ENCODE data around the gene ERBB4.

GRCh38 chr2:212489719-212490346, 48.8 kb downstream of the ERBB4 start:
- TF ChIP-seq, protein P1, sequence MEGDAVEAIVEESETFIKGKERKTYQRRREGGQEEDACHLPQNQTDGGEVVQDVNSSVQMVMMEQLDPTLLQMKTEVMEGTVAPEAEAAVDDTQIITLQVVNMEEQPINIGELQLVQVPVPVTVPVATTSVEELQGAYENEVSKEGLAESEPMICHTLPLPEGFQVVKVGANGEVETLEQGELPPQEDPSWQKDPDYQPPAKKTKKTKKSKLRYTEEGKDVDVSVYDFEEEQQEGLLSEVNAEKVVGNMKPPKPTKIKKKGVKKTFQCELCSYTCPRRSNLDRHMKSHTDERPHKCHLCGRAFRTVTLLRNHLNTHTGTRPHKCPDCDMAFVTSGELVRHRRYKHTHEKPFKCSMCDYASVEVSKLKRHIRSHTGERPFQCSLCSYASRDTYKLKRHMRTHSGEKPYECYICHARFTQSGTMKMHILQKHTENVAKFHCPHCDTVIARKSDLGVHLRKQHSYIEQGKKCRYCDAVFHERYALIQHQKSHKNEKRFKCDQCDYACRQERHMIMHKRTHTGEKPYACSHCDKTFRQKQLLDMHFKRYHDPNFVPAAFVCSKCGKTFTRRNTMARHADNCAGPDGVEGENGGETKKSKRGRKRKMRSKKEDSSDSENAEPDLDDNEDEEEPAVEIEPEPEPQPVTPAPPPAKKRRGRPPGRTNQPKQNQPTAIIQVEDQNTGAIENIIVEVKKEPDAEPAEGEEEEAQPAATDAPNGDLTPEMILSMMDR (IDR thresholded peaks at IDR 0.05 in 2 of 3, conservative IDR thresholded peaks at IDR 0.05 in 1 of 3; ENCODE audit: control insufficient read depth in 2 of 3, extremely low read depth in 1 of 3, insufficient read depth in 1 of 3, low read depth in 3 of 3, low read length in 3 of 3): no peak
- TF ChIP-seq, protein P2, sequence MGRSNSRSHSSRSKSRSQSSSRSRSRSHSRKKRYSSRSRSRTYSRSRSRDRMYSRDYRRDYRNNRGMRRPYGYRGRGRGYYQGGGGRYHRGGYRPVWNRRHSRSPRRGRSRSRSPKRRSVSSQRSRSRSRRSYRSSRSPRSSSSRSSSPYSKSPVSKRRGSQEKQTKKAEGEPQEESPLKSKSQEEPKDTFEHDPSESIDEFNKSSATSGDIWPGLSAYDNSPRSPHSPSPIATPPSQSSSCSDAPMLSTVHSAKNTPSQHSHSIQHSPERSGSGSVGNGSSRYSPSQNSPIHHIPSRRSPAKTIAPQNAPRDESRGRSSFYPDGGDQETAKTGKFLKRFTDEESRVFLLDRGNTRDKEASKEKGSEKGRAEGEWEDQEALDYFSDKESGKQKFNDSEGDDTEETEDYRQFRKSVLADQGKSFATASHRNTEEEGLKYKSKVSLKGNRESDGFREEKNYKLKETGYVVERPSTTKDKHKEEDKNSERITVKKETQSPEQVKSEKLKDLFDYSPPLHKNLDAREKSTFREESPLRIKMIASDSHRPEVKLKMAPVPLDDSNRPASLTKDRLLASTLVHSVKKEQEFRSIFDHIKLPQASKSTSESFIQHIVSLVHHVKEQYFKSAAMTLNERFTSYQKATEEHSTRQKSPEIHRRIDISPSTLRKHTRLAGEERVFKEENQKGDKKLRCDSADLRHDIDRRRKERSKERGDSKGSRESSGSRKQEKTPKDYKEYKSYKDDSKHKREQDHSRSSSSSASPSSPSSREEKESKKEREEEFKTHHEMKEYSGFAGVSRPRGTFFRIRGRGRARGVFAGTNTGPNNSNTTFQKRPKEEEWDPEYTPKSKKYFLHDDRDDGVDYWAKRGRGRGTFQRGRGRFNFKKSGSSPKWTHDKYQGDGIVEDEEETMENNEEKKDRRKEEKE (IDR thresholded peaks at IDR 0.05): no peak
- TF ChIP-seq POLR2AphosphoS5 (IDR thresholded peaks at IDR 0.05; ENCODE audit: low read length) (no peak), SMC3 (IDR thresholded peaks at IDR 0.05; ENCODE audit: borderline replicate concordance, low read length) (no peak)
